Measurements from ENCODE around the gene KY.

Gene KY

GRCh38 chr3:134625462-134625861, 25.4 kb downstream of the KY start:
- no peak for TF ChIP-seq CTCF (IDR thresholded peaks at IDR 0.05)
- Histone ChIP-seq H3K9me3 (peaks cover 0 to 9% (median 0%) of the 10 kb centered on the region in 3 donors), H3K36me3 (peaks cover 0 to 3% (median 0%) of the 10 kb centered on the region in 3 donors), H3K4me3 (no peak overlapping the region), H3K27ac (no peak overlapping the region), H3K4me1 (no peaks in the 10 kb centered on the region), H3K27me3 (no peaks in the 10 kb centered on the region)
- DNase-seq = peak in 1 of 2 donors; percentile 46
- intact Hi-C loops (cut with DNase I; ENCODE audit: low total_unique reads) = no loop called here

GRCh38 chr3:134624537-134625287, 26.1 kb downstream of the KY start:
- Histone ChIP-seq H3K4me1 (no peaks in the 10 kb centered on the region), H3K9me3 (peaks cover 0 to 4% (median 0%) of the 10 kb centered on the region in 3 donors), H3K27ac (no peak overlapping the region), H3K36me3 (peaks cover 0 to 11% (median 0%) of the 10 kb centered on the region in 3 donors), H3K27me3 (no peaks in the 10 kb centered on the region), H3K4me3 (no peak overlapping the region)
- DNase-seq = no peak
- no peak for TF ChIP-seq CTCF (IDR thresholded peaks at IDR 0.05)
- intact Hi-C loops (cut with DNase I; ENCODE audit: low total_unique reads) = no loop called here

- Histone ChIP-seq H3K36me3 (peaks cover 0 to 18% (median 0%) of the 10 kb centered on the region in 3 donors), H3K27me3 (no peaks in the 10 kb centered on the region), H3K9me3 (no peaks in the 10 kb centered on the region), H3K4me3 (no peak overlapping the region), H3K4me1 (no peaks in the 10 kb centered on the region), H3K27ac (no peak overlapping the region)
- no peak for DNase-seq
- no peak for TF ChIP-seq CTCF (IDR thresholded peaks at IDR 0.05)
- intact Hi-C loops (cut with DNase I; ENCODE audit: low total_unique reads) = no loop called here
Observed at GRCh38 chr3:134623615-134624245, 27.1 kb downstream of the KY start.

- H3K4me1 ChIP-seq = no peaks in the 10 kb centered on the region
- TF ChIP-seq CTCF (IDR thresholded peaks at IDR 0.05) = no peak
- no peak overlapping the region for H3K4me3 ChIP-seq
- H3K27me3 ChIP-seq = no peaks in the 10 kb centered on the region
- H3K27ac ChIP-seq = no peak overlapping the region
- peak in 1 of 2 donors; percentile 48 for DNase-seq
- H3K36me3 ChIP-seq = peaks cover 0 to 25% (median 0%) of the 10 kb centered on the region in 3 donors
- no peaks in the 10 kb centered on the region for H3K9me3 ChIP-seq
- intact Hi-C loops (cut with DNase I; ENCODE audit: low total_unique reads) = no loop called here
Observed at GRCh38 chr3:134622806-134623365, 27.9 kb downstream of the KY start.

GRCh38 chr3:134621854-134622253, 29.0 kb downstream of the KY start:
- intact Hi-C loops (cut with DNase I; ENCODE audit: low total_unique reads) = no loop called here
- no peaks in the 10 kb centered on the region for H3K4me1 ChIP-seq
- no peak for TF ChIP-seq CTCF (IDR thresholded peaks at IDR 0.05)
- H3K27ac ChIP-seq = no peak overlapping the region
- DNase-seq = no peak
- no peaks in the 10 kb centered on the region for H3K27me3 ChIP-seq
- no peak overlapping the region for H3K4me3 ChIP-seq
- no peaks in the 10 kb centered on the region for H3K9me3 ChIP-seq
- peaks cover 0 to 27% (median 0%) of the 10 kb centered on the region in 3 donors for H3K36me3 ChIP-seq

Data from tibial artery (tissue), 4 donors.